Measurements from ENCODE around the gene HMGA1. TPM values are rescaled to one million over a fixed set of nuclear protein-coding genes. Genes with fewer than 3 reads are reported as not detected.
A peak's percentile ranks its signal among the peaks of the same experiment; 100 is the strongest.

The HMGA1 gene
- total and polyA plus RNA-seq, 2 of the 13 experiments (the other 11 are each of a cell fraction or from before 2014, with no cell fraction given), result 117 to 145 TPM

GRCh38 chr6:34237722-34238584 is 1.3 kb downstream of the HMGA1 start (continued):
- TF ChIP-seq RCOR2 (CRISPR knock-in tag; IDR thresholded peaks at IDR 0.05), result no peak
- TF ChIP-seq ZFP62 (CRISPR knock-in tag; IDR thresholded peaks at IDR 0.05), result no peak
- TF ChIP-seq GTF2F1 (IDR thresholded peaks at IDR 0.05; ENCODE audit: low read length), result no peak
- peak; percentile 99; the same call in 1 of the 2 replicates for TF ChIP-seq ZFP82 (CRISPR knock-in tag; IDR thresholded peaks at IDR 0.05; ENCODE audit: borderline replicate concordance)
- peak; percentile 83; the same call in 1 of the 2 replicates for TF ChIP-seq JDP2 (CRISPR knock-in tag; IDR thresholded peaks at IDR 0.05; ENCODE audit: borderline replicate concordance)
- TF ChIP-seq ZNF891 (CRISPR knock-in tag; IDR thresholded peaks at IDR 0.05), result peak; percentile 92; the same call in 1 of the 2 replicates
- TF ChIP-seq WIZ (CRISPR knock-in tag; IDR thresholded peaks at IDR 0.05), result peak; percentile 77; the same call in 1 of the 2 replicates
- no peak for TF ChIP-seq RBAK (CRISPR knock-in tag; IDR thresholded peaks at IDR 0.05)
- no peak for TF ChIP-seq ZKSCAN1 (IDR thresholded peaks at IDR 0.05; ENCODE audit: low read length)
- no peak; the same call in 1 of the 2 replicates for TF ChIP-seq ZSCAN29 (CRISPR knock-in tag; conservative IDR thresholded peaks at IDR 0.05)
- TF ChIP-seq ZNF567 (CRISPR knock-in tag; IDR thresholded peaks at IDR 0.05; ENCODE audit: borderline replicate concordance), result peak; percentile 90; the same call in 1 of the 2 replicates
- no peak for TF ChIP-seq U2AF1 (optimal IDR thresholded peaks at IDR 0.05; ENCODE audit: low read depth, low read length)
- TF ChIP-seq RAD51 (IDR thresholded peaks at IDR 0.05; ENCODE audit: borderline replicate concordance), result no peak
- peak; percentile 98 for TF ChIP-seq ZNF772 (CRISPR knock-in tag; IDR thresholded peaks at IDR 0.05)
- TF ChIP-seq ZBTB7B (CRISPR knock-in tag; IDR thresholded peaks at IDR 0.05), result peak; percentile 93
- TF ChIP-seq REXO4 (CRISPR knock-in tag; IDR thresholded peaks at IDR 0.05; ENCODE audit: borderline replicate concordance), result peak; percentile 95; the same call in 1 of the 2 replicates
- TF ChIP-seq AGO2 (optimal IDR thresholded peaks at IDR 0.05; ENCODE audit: low read depth, low read length), result peak; percentile 88
- no peak for TF ChIP-seq ZNF615 (CRISPR knock-in tag; IDR thresholded peaks at IDR 0.05; ENCODE audit: borderline replicate concordance)
- TF ChIP-seq ZNF550 (CRISPR knock-in tag; IDR thresholded peaks at IDR 0.05; ENCODE audit: borderline replicate concordance), result no peak
- 0 out of 2 replicates have a peak, but pooled peaks have one; percentile 69 for TF ChIP-seq KLF13 (CRISPR knock-in tag; IDR thresholded peaks at IDR 0.05)
- peak; percentile 82 for TF ChIP-seq ZMYM4 (CRISPR knock-in tag; IDR thresholded peaks at IDR 0.05)
- TF ChIP-seq ZNF788 (CRISPR knock-in tag; IDR thresholded peaks at IDR 0.05; ENCODE audit: borderline replicate concordance), result peak; percentile 92; the same call in 1 of the 2 replicates
- no peak for TF ChIP-seq ZNF780A (CRISPR knock-in tag; IDR thresholded peaks at IDR 0.05)
- TF ChIP-seq ZNF329 (CRISPR knock-in tag; IDR thresholded peaks at IDR 0.05; ENCODE audit: low read depth), result peak; percentile 93
- TF ChIP-seq RARG (CRISPR knock-in tag; IDR thresholded peaks at IDR 0.05; ENCODE audit: low read depth), result no peak
- TF ChIP-seq NFE2L1 (CRISPR knock-in tag; IDR thresholded peaks at IDR 0.05; ENCODE audit: borderline replicate concordance), result no peak
- TF ChIP-seq SETDB1 (CRISPR knock-in tag; IDR thresholded peaks at IDR 0.05; ENCODE audit: borderline replicate concordance), result no peak; the same call in 1 of the 2 replicates
- peak; percentile 88; the same call in 1 of the 2 replicates for TF ChIP-seq ZBTB46 (CRISPR knock-in tag; IDR thresholded peaks at IDR 0.05; ENCODE audit: borderline replicate concordance)
- no peak for TF ChIP-seq ZNF839 (CRISPR knock-in tag; IDR thresholded peaks at IDR 0.05; ENCODE audit: borderline replicate concordance)
- TF ChIP-seq YEATS2 (CRISPR knock-in tag; IDR thresholded peaks at IDR 0.05; ENCODE audit: borderline replicate concordance), result peak; percentile 75

Measured in HepG2 (cell line).